Mammary epithelial cell (primary cell): ENCODE measurements around the gene TP53I13.

Source experiments
- CTCF ChIP-seq, 2 donors: IDR thresholded peaks in 1 of 2; conservative IDR thresholded peaks in 1 of 2; 2 replicates each; pipeline ENCODE4 v1.5.1; 2011 to 2012; ENCODE audit warnings: inconsistent platforms in 2 of 2, low read length in 2 of 2, mild to moderate bottlenecking in 2 of 2, control low read depth in 1 of 2, low read depth in 1 of 2; ENCODE audit not compliant: insufficient read depth in 1 of 2; ENCODE audit errors: extremely low read depth in 1 of 2
- EZH2 ChIP-seq: IDR thresholded peaks from 2 replicates; pipeline ENCODE4 v1.6.1; 2012; ENCODE audit warnings: low read length, inconsistent platforms, borderline replicate concordance

- TF ChIP-seq CTCF (conservative IDR thresholded peaks at IDR 0.05 in 1 of 2, IDR thresholded peaks at IDR 0.05 in 1 of 2; ENCODE audit: extremely low read depth in 1 of 2, insufficient read depth in 1 of 2, low read depth in 1 of 2, low read length in 2 of 2) (no peak), EZH2 (no peak)
Observed at GRCh38 chr17:29594519-29595090, 26.1 kb downstream of the TP53I13 start.
